GM23338 (cell line): ENCODE results near the gene ERBB4. TPM values are rescaled to one million over a fixed set of nuclear protein-coding genes. Genes with fewer than 3 reads are reported as not detected.

Experiments
- ATAC-seq: fragments of 200-7000 bp; cut with Tn5 transposase; 3 replicates; pipeline ENCODE4 v1.9.1; 2020
- DNase-seq: peaks from one replicate; pipeline ENCODE4 v3.0.0-alpha.2; 2015; ENCODE audit warnings: low spot score
- H2AFZ ChIP-seq: fragments of 200-600 bp; sonication (generic); 2 replicates; pipeline ENCODE4 v1.8.0; 2016; ENCODE audit warnings: antibody characterized with exemption, mild to moderate bottlenecking, moderate library complexity
- H3F3A ChIP-seq: fragments of 200-600 bp; sonication (generic); replicated peaks from 2 replicates; pipeline ENCODE4 v1.8.0; 2017; ENCODE audit warnings: antibody characterized with exemption, mixed run types, low read depth
- H3K27ac ChIP-seq: fragments of 200-600 bp; sonication (generic); 2 replicates; pipeline ENCODE4 v1.6.1; 2016; ENCODE audit warnings: low read depth
- H3K27me3 ChIP-seq: fragments of 200-600 bp; sonication (generic); 2 replicates; pipeline ENCODE4 v1.8.0; 2016; ENCODE audit warnings: mild to moderate bottlenecking, mixed run types, moderate library complexity; ENCODE audit not compliant: insufficient read depth
- H3K36me3 ChIP-seq: fragments of 200-600 bp; sonication (generic); 2 replicates; pipeline ENCODE4 v1.8.0; 2016; ENCODE audit warnings: mild to moderate bottlenecking; ENCODE audit not compliant: insufficient read depth
- H3K4me1 ChIP-seq: fragments of 200-600 bp; sonication (generic); 2 replicates; pipeline ENCODE4 v1.8.0; 2016; ENCODE audit warnings: mild to moderate bottlenecking, moderate library complexity; ENCODE audit not compliant: insufficient read depth
- H3K4me2 ChIP-seq: fragments of 200-600 bp; sonication (generic); 2 replicates; pipeline ENCODE4 v1.7.1; 2017; ENCODE audit warnings: mixed run types
- H3K4me3 ChIP-seq: fragments of 200-600 bp; sonication (generic); 2 replicates; pipeline ENCODE4 v1.6.1; 2016; ENCODE audit warnings: mixed run types
- H3K79me2 ChIP-seq: fragments of 200-600 bp; sonication (generic); replicated peaks from 2 replicates; pipeline ENCODE4 v1.8.0; 2017; ENCODE audit warnings: mild to moderate bottlenecking; ENCODE audit not compliant: insufficient read depth
- H3K9me2 ChIP-seq: fragments of 200-600 bp; sonication (generic); 2 replicates; pipeline ENCODE4 v1.8.0; 2017; ENCODE audit not compliant: insufficient read depth
- H4K20me1 ChIP-seq: fragments of 200-600 bp; sonication (generic); replicated peaks from 2 replicates; pipeline ENCODE4 v1.8.0; 2017; ENCODE audit warnings: mild to moderate bottlenecking; ENCODE audit not compliant: insufficient read depth
- H3K27ac Mint-ChIP-seq: 2 replicates; pipeline ENCODE4 v1.8.0; 2020; ENCODE audit warnings: inconsistent platforms, mild to moderate bottlenecking, moderate library complexity, mixed read lengths
- H3K27me3 Mint-ChIP-seq: 3 replicates; pipeline ENCODE4 v1.8.0; 2022; ENCODE audit warnings: low read depth, mild to moderate bottlenecking, moderate library complexity, mixed read lengths, inconsistent platforms; ENCODE audit not compliant: insufficient read depth, poor library complexity
- H3K36me3 Mint-ChIP-seq: 3 replicates; pipeline ENCODE4 v1.8.0; 2021; ENCODE audit warnings: low read depth, mild to moderate bottlenecking, inconsistent platforms, moderate library complexity, mixed read lengths
- H3K4me1 Mint-ChIP-seq: 3 replicates; pipeline ENCODE4 v1.8.0; 2020; ENCODE audit warnings: mild to moderate bottlenecking, inconsistent platforms, mixed read lengths
- H3K4me3 Mint-ChIP-seq: 3 replicates; pipeline ENCODE4 v1.8.0; 2021; ENCODE audit warnings: moderate library complexity, mild to moderate bottlenecking, inconsistent platforms, mixed read lengths
- H3K9me3 Mint-ChIP-seq: 3 replicates; pipeline ENCODE4 v1.8.0; 2020; ENCODE audit warnings: moderate library complexity, mild to moderate bottlenecking, inconsistent platforms, mixed read lengths
- CREB1 ChIP-seq: fragments of 250-450 bp; sonication (Bioruptor Pico); IDR thresholded peaks from 2 replicates; pipeline ENCODE4 v1.5.0; 2020; ENCODE audit warnings: low read depth, mild to moderate bottlenecking, moderate library complexity
- ETS1 ChIP-seq: IDR thresholded peaks from 2 replicates; pipeline ENCODE4 v1.6.1; 2016; ENCODE audit warnings: antibody characterized with exemption
- EZH2 ChIP-seq: fragments of 200-600 bp; sonication (generic); IDR thresholded peaks from one replicate; pipeline ENCODE4 v1.8.0; 2017; ENCODE audit warnings: antibody characterized with exemption, mild to moderate bottlenecking, low read depth; ENCODE audit not compliant: unreplicated experiment
- JUNB ChIP-seq: IDR thresholded peaks from one replicate; pipeline ENCODE4 v1.6.1; 2016; ENCODE audit warnings: antibody characterized with exemption; ENCODE audit not compliant: unreplicated experiment
- NANOG ChIP-seq: IDR thresholded peaks from 2 replicates; pipeline ENCODE4 v1.6.1; 2016; ENCODE audit warnings: antibody characterized with exemption, borderline replicate concordance
- REST ChIP-seq: IDR thresholded peaks from one replicate; pipeline ENCODE4 v1.6.1; 2018; ENCODE audit warnings: antibody characterized with exemption; ENCODE audit not compliant: unreplicated experiment
- STAT1 ChIP-seq: IDR thresholded peaks from one replicate; pipeline ENCODE4 v1.6.1; 2016; ENCODE audit warnings: antibody characterized with exemption; ENCODE audit not compliant: unreplicated experiment
- ZNF114 ChIP-seq: fragments of 250-450 bp; sonication (Bioruptor Pico); IDR thresholded peaks from 2 replicates; pipeline ENCODE4 v1.5.0; 2020; ENCODE audit warnings: mild to moderate bottlenecking, moderate library complexity
- ZNF331 ChIP-seq: fragments of 250-450 bp; sonication (Bioruptor Pico); IDR thresholded peaks from 2 replicates; pipeline ENCODE4 v1.5.0; 2020; ENCODE audit warnings: low read depth, mild to moderate bottlenecking, moderate library complexity
- ZNF462 ChIP-seq: fragments of 250-450 bp; sonication (Bioruptor Pico); IDR thresholded peaks from 2 replicates; pipeline ENCODE4 v1.5.0; 2020; ENCODE audit warnings: mild to moderate bottlenecking, moderate library complexity
- polyA plus RNA-seq: library from polyadenylated mRNA; unstranded; fragments of >200 nt; fragmentation: Nextera tagmentation; extraction: Ambion mirVana; gene quantifications from 2 replicates; pipeline ENCODE4 v1.2.1, GENCODE V29; 2016
- total RNA-seq: library from RNA; depleted of rRNA; stranded (reverse); fragments of >200 nt; shearing (Covaris generic); gene quantifications from 2 replicates; pipeline ENCODE4 v1.2.3, GENCODE V29; 2014

ERBB4 gene
- total and polyA plus RNA-seq, 2 experiments from 2014 or later = 0.73 to 1.1 TPM

GRCh38 chr2:212173756-212174510 is 364.7 kb downstream of the ERBB4 start:
- H3K27me3 ChIP-seq = no peaks in the 10 kb centered on the region
- peaks cover 3% of the 10 kb centered on the region for H3K27me3 Mint-ChIP-seq
- H2AFZ ChIP-seq = no peak overlapping the region
- no peak overlapping the region for H3K27ac Mint-ChIP-seq
- peaks cover 13% of the 10 kb centered on the region for H3K36me3 Mint-ChIP-seq
- H3K9me2 ChIP-seq = no peaks in the 10 kb centered on the region; the same call in 1 of the 2 replicates
- no peaks in the 10 kb centered on the region for H3K79me2 ChIP-seq
- no peaks in the 10 kb centered on the region for H4K20me1 ChIP-seq
- no peaks in the 10 kb centered on the region for H3K4me1 ChIP-seq
- H3F3A ChIP-seq = no peaks in the 10 kb centered on the region
- no peak overlapping the region for H3K4me2 ChIP-seq
- peaks cover 29% of the 10 kb centered on the region for H3K9me3 Mint-ChIP-seq
- no peaks in the 10 kb centered on the region for H3K4me1 Mint-ChIP-seq
- H3K4me3 Mint-ChIP-seq = no peak overlapping the region
- H3K4me3 ChIP-seq = no peak overlapping the region
- no peak overlapping the region for H3K27ac ChIP-seq
- H3K36me3 ChIP-seq = no peaks in the 10 kb centered on the region
- DNase-seq (no peak), ATAC-seq (no peak)
- TF ChIP-seq ETS1 (no peak), NANOG (no peak), ZNF331 (no peak), STAT1 (no peak), CREB1 (CRISPR knock-in tag) (no peak), REST (no peak), JUNB (no peak), ZNF114 (CRISPR knock-in tag) (no peak), EZH2 (no peak)

GRCh38 chr2:212173331-212173730 is 365.3 kb downstream of the ERBB4 start:
- Mint-ChIP-seq H3K4me1 (no peaks in the 10 kb centered on the region), H3K36me3 (peaks cover 15% of the 10 kb centered on the region), H3K9me3 (peaks cover 29% of the 10 kb centered on the region), H3K27ac (no peak overlapping the region), H3K27me3 (peaks cover 3% of the 10 kb centered on the region), H3K4me3 (no peak overlapping the region)
- Histone ChIP-seq H3K4me3 (no peak overlapping the region), H3F3A (no peaks in the 10 kb centered on the region), H3K9me2 (no peaks in the 10 kb centered on the region; the same call in 1 of the 2 replicates), H2AFZ (no peak overlapping the region), H4K20me1 (no peaks in the 10 kb centered on the region), H3K79me2 (no peaks in the 10 kb centered on the region), H3K27ac (no peak overlapping the region), H3K4me2 (no peak overlapping the region), H3K27me3 (no peaks in the 10 kb centered on the region), H3K36me3 (no peaks in the 10 kb centered on the region), H3K4me1 (no peaks in the 10 kb centered on the region)
- ATAC-seq (no peak), DNase-seq (no peak)
- TF ChIP-seq NANOG (no peak), ZNF114 (CRISPR knock-in tag) (no peak), ZNF462 (no peak), JUNB (no peak)
